GM12892 (cell line): ENCODE measurements around the gene EFCAB5.

Experiments used
- POLR2AphosphoS5 ChIP-seq: IDR thresholded peaks from 2 replicates; pipeline ENCODE4 v1.6.1; 2011; ENCODE audit warnings: low read depth, low read length, control low read depth
- TAF1 ChIP-seq: IDR thresholded peaks from 2 replicates; pipeline ENCODE4 v1.6.1; 2011; ENCODE audit warnings: low read depth, mild to moderate bottlenecking, control low read depth, low read length, borderline replicate concordance

- TF ChIP-seq POLR2AphosphoS5 (no peak), TAF1 (no peak)
Measured at GRCh38 chr17:29945281-29945680, 3.8 kb downstream of the EFCAB5 start.
